Smooth muscle cell of the brain vasculature (primary cell): ENCODE measurements around the gene DPEP3.
"Not testable (repeated sequence)": the region's sequence is repeated elsewhere in the genome, so short reads cannot be mapped to it uniquely, and the experiment has no call there.

Experiments
- DNase-seq: peaks from one replicate; pipeline ENCODE4 v3.0.0-alpha.2; 2012; ENCODE audit warnings: low read depth, low spot score

DPEP3 gene

GRCh38 chr16:67994040-67994408 lies 13.7 kb upstream of the DPEP3 start:
- not testable (repeated sequence) for DNase-seq

- no peak for DNase-seq
These were observed 13.1 kb upstream of the DPEP3 start for GRCh38 chr16:67993207-67994039.

GRCh38 chr16:67992661-67993206 lies 12.4 kb upstream of the DPEP3 start:
- no peak for DNase-seq

DNA sequence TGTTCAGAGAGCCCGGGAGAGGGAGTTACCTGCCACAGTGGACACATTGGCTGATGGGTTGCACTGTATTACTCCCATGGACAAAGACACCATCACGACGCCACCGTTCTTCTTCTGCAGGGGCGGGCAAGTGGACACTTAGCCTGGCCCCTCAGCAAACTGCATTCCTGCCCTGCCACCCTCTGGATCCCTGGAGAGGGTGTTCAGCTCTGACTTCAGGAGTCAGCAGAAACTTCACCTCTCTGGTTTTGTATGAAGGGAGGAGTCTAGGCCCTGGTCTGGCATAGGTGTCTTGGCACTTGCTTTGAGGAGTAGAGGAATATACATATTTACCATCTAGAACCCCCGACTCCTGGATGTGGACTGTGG lies 9.7 kb upstream of the DPEP3 start:
- DNase-seq = no peak

- DNase-seq = no peak
These were observed 9.2 kb upstream of the DPEP3 start for GRCh38 chr16:67989322-67990017.

DNA sequence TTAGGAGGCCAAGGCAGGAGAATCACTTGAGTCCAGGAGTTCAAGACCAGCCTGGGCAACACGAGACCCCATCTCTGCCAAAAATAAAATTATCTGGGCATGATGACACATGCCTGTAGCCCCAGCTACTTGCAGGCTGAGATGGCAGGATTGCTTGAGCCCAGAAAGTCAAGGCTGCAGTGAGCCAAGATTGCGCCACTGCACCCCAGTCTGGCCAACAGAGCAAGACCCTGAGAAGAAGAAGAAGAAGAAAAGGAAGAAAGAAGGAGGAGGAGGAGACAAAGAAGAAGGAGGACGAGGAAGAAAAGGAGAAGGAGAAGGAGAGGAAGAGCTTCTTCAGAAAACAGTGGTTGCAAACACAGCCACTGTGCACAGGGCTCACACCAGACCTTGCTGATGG lies 8.4 kb upstream of the DPEP3 start:
- DNase-seq = no peak

GRCh38 chr16:67987460-67988160 lies 7.3 kb upstream of the DPEP3 start:
- DNase-seq = no peak

DNA sequence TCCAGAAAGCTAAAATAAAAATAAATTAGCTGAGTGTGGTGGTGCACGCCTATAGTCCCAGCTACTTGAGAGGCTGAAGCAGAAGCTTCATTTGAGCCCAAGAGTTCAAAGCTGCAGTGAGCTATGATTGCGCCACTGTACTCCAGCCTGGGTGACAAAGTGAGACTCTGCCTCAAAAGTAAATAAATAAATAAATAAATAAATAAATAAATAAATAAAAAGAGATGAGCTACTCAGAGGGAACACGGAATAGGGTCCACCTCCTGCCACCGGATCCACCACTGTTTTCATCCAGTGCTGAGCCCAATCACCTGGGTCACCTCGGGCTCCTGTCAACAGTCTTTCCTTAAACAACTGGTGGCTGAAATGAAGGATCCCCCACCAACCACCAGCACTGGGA lies 6.7 kb upstream of the DPEP3 start:
- no peak for DNase-seq

DNA sequence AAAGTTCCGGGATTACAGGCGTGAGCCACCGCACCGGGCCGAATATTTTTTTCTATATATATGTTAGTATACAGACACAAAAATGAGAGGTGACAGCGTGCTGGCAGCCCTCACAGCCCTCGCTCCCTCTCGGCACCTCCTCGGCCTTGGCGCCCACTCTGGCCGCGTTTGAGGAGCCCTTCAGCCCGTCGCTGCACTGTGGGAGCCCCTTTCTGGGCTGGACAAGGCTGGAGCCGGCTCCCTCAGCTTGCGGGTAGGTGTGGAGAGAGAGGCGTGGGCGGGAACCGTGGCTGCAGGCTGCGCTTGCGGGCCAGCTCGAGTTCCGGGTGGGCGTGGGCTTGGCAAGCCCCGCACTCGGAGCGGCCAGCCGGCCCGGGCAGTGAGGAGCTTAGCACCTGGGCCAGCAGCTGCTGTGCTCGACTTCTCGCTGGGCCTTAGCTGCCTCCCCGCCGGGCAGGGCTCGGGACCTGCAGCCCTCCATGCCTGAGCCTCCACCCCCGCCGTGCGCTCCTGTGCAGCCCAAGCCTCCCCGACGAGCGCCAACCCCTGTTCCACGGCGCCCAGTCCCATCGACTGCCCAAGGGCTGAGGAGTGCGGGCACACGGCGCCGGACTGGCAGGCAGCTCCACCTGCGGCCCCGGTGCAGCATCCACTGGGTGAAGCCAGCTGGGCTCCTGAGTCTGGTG lies 1.9 kb upstream of the DPEP3 start:
- no peak for DNase-seq

DNA sequence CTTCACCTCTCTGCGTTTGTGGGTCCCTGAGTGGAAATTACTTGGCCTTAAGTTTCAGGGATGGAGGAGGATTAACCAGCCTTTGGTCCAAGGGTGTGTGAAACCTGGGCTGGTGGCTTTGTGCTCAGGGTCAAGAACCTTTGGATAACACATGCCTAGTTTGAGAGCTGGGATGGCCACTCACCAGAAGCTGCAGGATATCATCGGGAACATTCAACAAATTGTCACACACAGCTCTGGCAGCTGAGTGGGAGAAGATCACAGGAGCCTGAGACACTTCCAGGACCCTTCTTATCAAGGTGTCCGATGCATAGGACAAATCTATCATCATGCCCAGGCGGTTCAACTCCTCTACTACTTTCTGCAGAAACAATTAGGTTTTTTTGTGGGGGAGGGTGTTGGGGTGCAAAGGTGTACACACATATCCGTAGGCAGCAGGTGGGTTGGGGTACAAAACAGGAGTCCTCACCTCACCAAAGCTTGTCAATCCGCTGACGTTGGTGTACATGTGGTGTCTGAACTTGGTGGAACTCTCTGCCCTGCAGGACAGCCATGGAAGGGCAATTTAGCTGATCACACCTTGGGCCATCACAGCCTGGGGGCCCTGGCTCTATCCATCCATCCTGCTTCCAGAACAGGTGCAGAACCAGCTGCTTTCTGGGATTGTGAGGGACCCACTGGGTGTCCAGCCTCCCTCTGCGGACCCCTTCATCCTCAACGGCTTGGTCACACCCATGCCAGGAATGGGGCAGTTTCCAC lies 2.7 kb downstream of the DPEP3 start:
- no peak for DNase-seq

- no peak for DNase-seq
These were observed 3.3 kb downstream of the DPEP3 start for GRCh38 chr16:67977005-67977404.

- no peak for DNase-seq
These were observed 4.1 kb downstream of the DPEP3 start for GRCh38 chr16:67976205-67976604.

DNA sequence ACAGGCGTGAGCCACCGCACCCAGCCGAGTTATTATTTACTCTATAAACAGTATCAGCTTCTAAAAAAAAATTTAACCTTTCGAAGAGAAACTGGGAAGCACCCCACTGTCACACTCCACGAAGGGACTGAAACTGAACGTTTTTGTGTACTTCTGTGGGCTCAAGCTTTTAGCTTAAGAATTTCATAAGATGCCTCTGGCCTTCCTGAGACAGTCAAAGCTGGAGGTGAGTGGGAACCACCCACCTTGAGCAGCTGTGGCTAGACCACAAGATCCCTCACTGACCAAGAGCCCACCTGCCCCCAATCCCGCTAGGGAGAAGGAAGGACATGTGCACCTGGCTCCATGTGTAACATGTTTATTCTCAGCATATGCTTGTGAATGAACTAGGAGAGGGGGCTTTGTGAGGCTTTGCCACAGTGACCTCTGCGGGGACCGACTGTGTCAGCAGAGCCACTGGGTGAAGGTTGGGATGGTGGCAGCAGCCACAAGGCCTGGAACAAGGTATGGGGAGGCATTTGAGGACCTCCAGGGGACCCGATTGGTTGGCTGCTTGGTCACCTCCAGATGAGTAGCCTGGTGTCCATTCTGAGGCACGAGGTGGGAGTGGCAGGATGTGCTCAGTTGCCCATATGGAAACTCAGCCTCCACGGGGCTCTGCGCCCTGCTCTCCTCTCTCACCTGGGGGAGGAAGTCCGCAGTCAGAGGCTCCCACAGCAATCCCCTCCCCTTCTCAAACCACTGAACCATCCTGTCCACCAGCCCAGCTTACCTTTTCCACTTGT lies 4.8 kb downstream of the DPEP3 start:
- no peak for DNase-seq

- DNase-seq = not testable (repeated sequence)
These were observed 8.0 kb downstream of the DPEP3 start for GRCh38 chr16:67972285-67972684.

DNA sequence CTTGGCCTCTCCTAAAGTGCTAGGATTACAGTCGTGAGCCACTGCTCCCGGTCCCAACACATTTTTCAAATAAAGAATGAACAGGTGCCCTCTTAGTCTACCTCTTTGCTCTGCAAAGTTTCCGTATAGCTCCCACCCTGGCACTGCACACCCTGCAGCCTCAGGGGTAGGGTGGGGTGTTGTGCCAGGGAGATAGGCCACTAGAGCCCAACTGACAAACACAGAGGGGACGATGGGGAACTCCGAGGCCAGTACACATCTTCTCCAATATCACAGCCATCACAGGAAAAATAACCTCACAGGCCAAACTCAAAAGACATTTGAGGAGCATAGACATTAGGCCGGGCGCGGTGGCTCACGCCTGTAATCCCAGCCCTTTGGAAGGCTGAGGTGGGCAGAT lies 9.2 kb downstream of the DPEP3 start:
- DNase-seq = no peak

GRCh38 chr16:67969254-67970039 lies 10.9 kb downstream of the DPEP3 start:
- DNase-seq = no peak

DNA sequence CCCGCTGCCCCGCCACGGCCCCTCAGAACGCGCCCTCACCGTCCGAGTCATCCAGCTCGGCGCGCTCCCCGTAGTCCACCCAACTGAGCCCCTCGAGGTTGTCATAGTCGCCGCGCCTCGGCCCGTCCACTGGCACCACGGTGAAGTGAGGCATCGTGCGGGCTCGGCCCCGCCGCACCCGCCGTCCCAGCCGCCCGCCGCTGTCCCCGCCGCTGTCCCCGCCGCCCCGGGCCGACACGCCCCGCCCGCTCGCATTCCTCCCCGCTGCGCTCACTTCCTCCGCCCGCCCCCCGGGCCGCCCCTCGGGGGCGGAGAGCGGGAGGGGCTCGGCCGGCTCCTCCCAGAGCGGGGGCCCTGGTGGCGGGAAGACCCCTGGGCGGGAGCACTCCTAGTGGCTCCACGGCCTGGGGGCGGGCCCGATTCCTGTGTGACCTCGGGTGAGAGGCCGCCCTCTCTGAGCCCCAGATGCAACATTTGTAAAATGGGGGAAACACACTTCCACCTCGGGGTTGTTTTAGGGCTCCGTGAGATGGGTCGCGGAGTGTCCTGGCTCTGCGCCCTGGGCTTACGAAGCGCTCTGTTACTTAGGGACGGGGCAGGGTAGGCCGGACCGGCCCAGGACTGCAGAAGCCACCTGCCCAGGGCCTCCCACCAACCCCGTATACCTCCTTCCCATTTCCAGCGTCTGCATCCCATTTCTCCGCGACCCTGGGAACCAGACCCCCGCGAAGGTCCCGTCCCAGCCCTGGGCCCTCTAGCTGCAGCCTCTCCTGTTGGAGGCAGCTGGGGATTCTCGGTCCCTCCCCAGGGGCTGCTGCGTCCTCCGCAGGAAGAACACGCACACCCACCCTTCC lies 11.7 kb downstream of the DPEP3 start, which contains the start of gene SLC12A4:
Gene SLC12A4 (minus strand): TSS at position 238 of the 854 bp plus-strand sequence. CDS start 84 bp downstream, at position 154.
- DNase-seq = no peak

DNA sequence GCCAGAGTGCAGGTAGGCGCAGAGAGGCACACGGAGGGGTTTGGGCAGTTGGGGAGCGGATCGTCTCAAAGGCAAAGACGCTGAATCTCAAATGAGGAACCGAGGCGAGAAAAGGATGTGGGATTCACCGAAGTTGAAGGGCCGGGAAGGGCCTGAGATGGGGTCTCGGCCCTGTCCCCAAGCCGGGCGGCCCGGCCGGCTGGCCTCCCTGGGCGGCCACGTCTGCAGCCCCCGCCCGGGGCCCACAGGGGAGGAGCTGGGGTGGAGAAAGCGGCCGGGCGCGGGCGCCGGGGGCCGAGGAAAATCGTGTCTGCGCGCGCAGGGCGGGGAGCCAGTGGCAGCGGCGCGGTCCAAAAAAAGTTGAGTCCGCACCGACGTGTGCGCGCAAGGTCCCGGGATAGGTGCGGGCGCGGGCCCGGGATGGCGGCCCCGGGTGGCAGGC lies 12.3 kb downstream of the DPEP3 start:
- DNase-seq = no peak
